HEK293T (cell line): ENCODE results near the gene LSG1.

ENCODE experiments used
- CTCF ChIA-PET: fragments of 350-600 bp; formaldehyde crosslinking; extraction: SDS; loops from one replicate; lab custom pipeline; 2021; ENCODE audit warnings: antibody characterized with exemption, inconsistent platforms; lab: Yijun Ruan, JAX
- POLR2A ChIA-PET: fragments of 350-600 bp; formaldehyde crosslinking; extraction: SDS; loops from one replicate; lab custom pipeline; 2020; ENCODE audit warnings: antibody characterized with exemption, inconsistent platforms; lab: Yijun Ruan, JAX
- DNase-seq: peaks from one replicate; pipeline ENCODE4 v3.0.0; 2012; ENCODE audit warnings: mixed read lengths; ENCODE audit errors: extremely low spot score
- ARNT ChIP-seq: fragments of 450-650 bp; IDR thresholded peaks from 2 replicates; pipeline ENCODE4 v1.6.1; 2017; ENCODE audit warnings: mild to moderate bottlenecking
- BHLHE40 ChIP-seq: fragments of 450-650 bp; IDR thresholded peaks from 2 replicates; pipeline ENCODE4 v1.6.1; 2016; ENCODE audit warnings: mild to moderate bottlenecking, moderate library complexity, borderline replicate concordance
- CTBP1 ChIP-seq: fragments of 450-650 bp; IDR thresholded peaks from 2 replicates; pipeline ENCODE4 v1.6.1; 2016; ENCODE audit warnings: borderline replicate concordance
- ELF4 ChIP-seq: fragments of 450-650 bp; IDR thresholded peaks from 2 replicates; pipeline ENCODE4 v1.6.1; 2017; ENCODE audit warnings: antibody characterized with exemption
- FOXA1 ChIP-seq: fragments of 450-650 bp; IDR thresholded peaks from 2 replicates; pipeline ENCODE4 v1.6.1; 2016; ENCODE audit warnings: mild to moderate bottlenecking
- FOXK2 ChIP-seq: fragments of 450-650 bp; IDR thresholded peaks from 2 replicates; pipeline ENCODE4 v1.6.1; 2016; ENCODE audit warnings: mild to moderate bottlenecking
- FOXM1 ChIP-seq: fragments of 450-650 bp; IDR thresholded peaks from 2 replicates; pipeline ENCODE4 v1.6.1; 2017; ENCODE audit warnings: mild to moderate bottlenecking, borderline replicate concordance
- HDGF ChIP-seq: fragments of 450-650 bp; IDR thresholded peaks from 2 replicates; pipeline ENCODE4 v1.6.1; 2017; ENCODE audit warnings: antibody characterized with exemption, borderline replicate concordance
- L3MBTL2 ChIP-seq: fragments of 450-650 bp; conservative IDR thresholded peaks from 2 replicates; pipeline ENCODE4 v1.6.1; 2016; ENCODE audit warnings: mild to moderate bottlenecking
- LEF1 ChIP-seq: fragments of 450-650 bp; IDR thresholded peaks from 2 replicates; pipeline ENCODE4 v1.6.1; 2017; ENCODE audit warnings: mild to moderate bottlenecking, borderline replicate concordance
- NFRKB ChIP-seq: fragments of 450-650 bp; IDR thresholded peaks from 2 replicates; pipeline ENCODE4 v1.6.1; 2016; ENCODE audit warnings: mild to moderate bottlenecking, moderate library complexity
- SP1 ChIP-seq: fragments of 450-650 bp; IDR thresholded peaks from 2 replicates; pipeline ENCODE4 v1.6.1; 2017
- SUZ12 ChIP-seq: fragments of 450-650 bp; IDR thresholded peaks from 2 replicates; pipeline ENCODE4 v1.6.1; 2016; ENCODE audit warnings: mild to moderate bottlenecking
- TARDBP ChIP-seq: fragments of 450-650 bp; IDR thresholded peaks from 2 replicates; pipeline ENCODE4 v1.6.1; 2016
- ZNF384 ChIP-seq: fragments of 450-650 bp; IDR thresholded peaks from 2 replicates; pipeline ENCODE4 v1.6.1; 2016
- TF ChIP-seq, protein P1 (sequence below): fragments of 450-650 bp; IDR thresholded peaks from 2 replicates; pipeline ENCODE4 v1.6.1; 2016

LSG1 gene

DNA sequence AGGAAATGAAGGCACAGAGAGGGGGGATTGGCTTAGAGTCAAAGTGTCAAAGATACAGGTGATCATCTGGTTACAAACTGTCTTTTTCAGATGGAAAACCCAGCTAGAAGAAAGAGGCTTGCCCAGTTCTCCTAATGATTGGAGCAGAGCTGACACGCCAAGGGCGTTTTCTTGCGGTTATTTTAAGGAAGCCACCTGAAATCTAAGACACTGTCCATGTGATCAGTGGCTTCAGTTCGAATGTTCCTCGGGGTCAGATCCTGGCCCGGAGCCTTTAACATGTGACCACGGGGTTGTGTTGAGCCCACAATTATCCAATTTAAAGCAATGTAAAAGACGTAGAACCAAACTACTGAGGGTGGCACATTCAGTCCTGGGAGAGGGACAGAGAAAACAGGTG, 33.2 kb upstream of the LSG1 start:
- no peak for TF ChIP-seq BHLHE40
- TF ChIP-seq SP1: no peak
- TF ChIP-seq FOXK2: no peak
- no peak for TF ChIP-seq HDGF
- no peak for TF ChIP-seq LEF1
- TF ChIP-seq ARNT: no peak
- ChIA-PET CTCF (no interaction called here), POLR2A (no interaction called here)
- no peak for DNase-seq

DNA sequence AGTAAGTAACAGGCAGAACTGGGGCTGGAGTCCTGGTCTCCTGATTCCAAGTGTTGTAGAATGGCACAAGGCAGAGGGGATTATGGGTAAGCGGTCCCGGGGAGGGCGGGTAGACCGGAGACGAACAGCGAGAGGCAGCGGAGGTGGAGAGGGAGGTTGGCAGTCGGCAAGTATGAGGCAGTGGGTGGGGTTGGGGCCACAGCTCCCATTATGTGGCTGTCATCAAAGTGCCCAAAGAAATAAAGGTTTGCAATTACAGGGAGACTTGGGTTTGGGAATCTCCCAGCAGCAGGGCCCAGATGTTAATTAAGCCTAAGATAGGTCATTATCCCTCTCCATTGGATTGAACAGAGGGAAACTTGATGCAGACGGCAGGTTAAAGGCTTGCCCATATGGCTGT, 30.6 kb upstream of the LSG1 start:
- ChIA-PET CTCF (no interaction called here), POLR2A (no interaction called here)
- TF ChIP-seq ARNT (no peak), ZNF384 (no peak), BHLHE40 (no peak), LEF1 (no peak), SUZ12 (no peak), FOXM1 (no peak), TARDBP (no peak), HDGF (no peak), FOXA1 (no peak), SP1 (no peak)
- TF ChIP-seq, protein P1, sequence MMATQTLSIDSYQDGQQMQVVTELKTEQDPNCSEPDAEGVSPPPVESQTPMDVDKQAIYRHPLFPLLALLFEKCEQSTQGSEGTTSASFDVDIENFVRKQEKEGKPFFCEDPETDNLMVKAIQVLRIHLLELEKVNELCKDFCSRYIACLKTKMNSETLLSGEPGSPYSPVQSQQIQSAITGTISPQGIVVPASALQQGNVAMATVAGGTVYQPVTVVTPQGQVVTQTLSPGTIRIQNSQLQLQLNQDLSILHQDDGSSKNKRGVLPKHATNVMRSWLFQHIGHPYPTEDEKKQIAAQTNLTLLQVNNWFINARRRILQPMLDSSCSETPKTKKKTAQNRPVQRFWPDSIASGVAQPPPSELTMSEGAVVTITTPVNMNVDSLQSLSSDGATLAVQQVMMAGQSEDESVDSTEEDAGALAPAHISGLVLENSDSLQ: no peak
- no peak for DNase-seq

DNA sequence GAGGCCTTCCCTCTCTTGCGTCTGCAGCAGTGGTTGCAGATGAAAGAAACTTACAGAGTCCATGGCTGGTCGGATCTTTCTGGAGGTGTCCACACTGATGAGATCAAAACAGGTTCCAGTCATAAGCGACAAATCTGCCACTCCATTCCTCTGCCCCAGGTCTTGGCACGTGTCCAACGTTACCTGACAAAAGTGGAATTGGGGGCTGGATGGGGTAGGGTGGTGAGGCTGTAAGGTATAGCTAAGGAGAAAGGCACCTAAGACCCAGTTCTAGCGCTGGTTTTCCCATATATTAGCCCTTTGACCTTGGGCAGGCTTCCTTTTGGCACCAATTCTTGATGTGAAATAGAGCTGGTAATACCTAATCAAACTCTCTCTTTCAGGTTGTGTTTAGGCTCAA, 24.7 kb upstream of the LSG1 start:
- ChIA-PET POLR2A (no interaction called here), CTCF (interaction anchor here (0.7 kb wide), 1 partner anchor 157 kb away, joined by 3 read pairs; no protein-coding TSS in a partner anchor)
- no peak for DNase-seq
- no peak for TF ChIP-seq SP1
- no peak for TF ChIP-seq NFRKB
- no peak for TF ChIP-seq ARNT
- TF ChIP-seq, protein P1: no peak
- TF ChIP-seq TARDBP: no peak
- TF ChIP-seq FOXM1: no peak
- TF ChIP-seq LEF1: no peak
- TF ChIP-seq FOXK2: no peak
- TF ChIP-seq FOXA1: no peak
- TF ChIP-seq SUZ12: no peak
- no peak for TF ChIP-seq ZNF384
- no peak for TF ChIP-seq L3MBTL2
- TF ChIP-seq HDGF: no peak
- no peak for TF ChIP-seq BHLHE40
- no peak for TF ChIP-seq CTBP1

DNA sequence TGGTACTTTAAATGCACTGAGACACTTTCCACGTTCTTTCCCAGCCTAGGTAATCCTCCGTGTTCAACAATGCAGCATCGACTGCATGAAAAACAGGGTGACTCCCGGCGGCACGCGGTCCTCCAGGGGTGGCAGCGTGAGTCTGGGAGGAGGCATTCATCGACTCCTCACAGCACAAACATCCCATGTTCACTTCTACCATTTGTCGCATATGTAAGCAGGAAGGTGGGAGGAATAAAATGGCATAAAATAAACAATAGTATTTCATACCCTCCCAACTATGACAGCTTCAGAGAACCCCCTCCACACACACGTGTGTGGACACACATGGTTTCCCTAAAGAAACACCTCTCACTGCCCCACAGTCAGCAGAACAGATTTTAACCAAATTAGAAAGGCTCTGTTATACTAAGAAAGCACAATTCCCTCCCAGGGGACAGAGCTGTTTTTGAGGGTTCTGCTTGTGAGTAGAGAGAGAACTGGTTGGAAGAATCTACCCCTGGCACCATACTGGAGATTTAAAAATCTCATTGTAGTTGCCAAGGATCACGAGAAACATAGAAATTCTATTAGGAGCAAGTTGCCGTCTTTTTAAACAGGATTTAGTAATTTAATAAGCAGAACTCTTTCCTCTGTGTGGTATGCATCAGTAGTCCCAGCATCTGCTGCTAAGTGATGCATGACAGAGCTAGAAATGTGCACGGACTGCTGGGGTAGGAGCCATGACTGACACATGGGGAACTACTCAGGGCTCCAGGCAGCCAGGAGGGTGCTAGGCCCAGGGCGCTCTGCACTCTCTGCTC, 19.7 kb upstream of the LSG1 start:
- ChIA-PET POLR2A (no interaction called here), CTCF (interaction anchor here (0.7 kb wide), 1 partner anchor 9 kb away, joined by 3 read pairs; no protein-coding TSS in a partner anchor)
- TF ChIP-seq TARDBP (no peak), SP1 (no peak), NFRKB (no peak), LEF1 (no peak), FOXK2 (no peak), ZNF384 (no peak), HDGF (no peak), L3MBTL2 (no peak), FOXA1 (no peak), ARNT (no peak), CTBP1 (no peak), FOXM1 (no peak), ELF4 (no peak), BHLHE40 (no peak), SUZ12 (no peak)
- TF ChIP-seq, protein P1: no peak
- DNase-seq: no peak

DNA sequence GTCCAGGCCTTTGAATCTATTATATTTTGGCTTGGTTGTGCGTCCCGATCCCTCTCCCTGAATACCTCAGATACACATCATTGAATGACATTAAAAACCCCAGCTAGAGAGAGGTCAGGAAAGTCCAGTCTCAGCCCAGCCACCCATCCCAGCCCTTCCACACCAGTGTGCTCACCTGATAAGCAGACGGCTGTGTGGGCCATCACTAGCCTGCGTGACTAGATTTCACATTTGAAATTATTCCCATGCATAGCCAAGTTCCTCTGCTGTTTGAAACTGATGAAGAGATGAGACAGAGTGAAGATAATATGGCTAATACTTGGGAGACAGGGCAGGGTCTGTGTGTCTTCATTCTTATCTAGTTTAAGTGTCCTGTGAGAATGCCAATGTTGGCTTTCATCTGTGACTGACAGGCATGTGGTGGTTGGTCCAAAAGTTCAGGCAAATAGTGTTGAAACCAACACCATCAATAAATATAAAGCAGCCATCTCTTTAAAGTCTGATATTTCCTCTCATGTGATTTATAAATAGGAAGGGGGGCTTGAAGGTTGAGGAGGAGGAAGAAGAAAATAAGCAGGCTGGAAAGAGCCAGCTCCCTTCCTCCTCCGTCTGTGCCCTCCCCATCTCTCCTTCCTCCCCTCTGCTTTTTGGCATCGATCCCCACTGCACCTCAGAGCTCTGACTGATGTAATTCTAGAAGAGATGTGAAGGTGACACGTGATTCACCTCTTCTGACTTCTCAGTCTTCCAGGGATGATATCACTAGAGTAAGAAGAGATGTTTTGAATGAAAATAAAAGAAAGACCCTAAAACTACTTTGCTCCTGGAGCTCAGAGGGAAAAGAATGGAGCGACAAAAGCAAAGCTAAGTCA, 18.7 kb upstream of the LSG1 start:
- ChIA-PET CTCF (no interaction called here), POLR2A (no interaction called here)
- TF ChIP-seq FOXA1: no peak
- TF ChIP-seq, protein P1: peak; percentile 49; the same call in 1 of the 2 replicates
- DNase-seq: no peak
